ENCODE measurements around the gene GTF2IRD1. TPM values are rescaled to one million over a fixed set of nuclear protein-coding genes. Genes with fewer than 3 reads are reported as not detected.

Gene GTF2IRD1
- total and polyA plus RNA-seq, 9 of the 15 experiments (the other 6 are each of a cell fraction or from before 2014, with no cell fraction given) = 9.1 to 30.2 (median 14.0) TPM

- peak overlapping the region; percentile 64 to 94; a peak in 2 of 4 replicates for H3K9ac ChIP-seq (ENCODE audit: insufficient read depth in 1 of 2, low read depth in 2 of 2, low read length in 2 of 2)
- H3K27ac ChIP-seq (ENCODE audit: extremely low read depth, low read depth, low read length) = peak overlapping the region; percentile 72; the same call in 2 of the 3 replicates
- H3K9me1 ChIP-seq (ENCODE audit: control insufficient read depth, insufficient read depth, low read length) = no peaks in the 10 kb centered on the region
- no peaks in the 10 kb centered on the region for H3K9me3 ChIP-seq (replicated peaks; ENCODE audit: control insufficient read depth, insufficient read depth, low read depth, low read length)
- in situ Hi-C loops (cut with MboI) = no loop called here
- H3K4me1 ChIP-seq (replicated peaks in 1 of 2; ENCODE audit: control insufficient read depth in 2 of 2, insufficient read depth in 2 of 2, low read length in 2 of 2) = peaks cover 22 to 42% of the 10 kb centered on the region in 2 experiments
- peak; percentile 3 for ATAC-seq
- 33% methylated on average over 11 of the region's 15 CpGs for WGBS (ENCODE audit: insufficient coverage, low coverage, missing lambda C conversion rate)
- H3K4me2 ChIP-seq (ENCODE audit: insufficient read depth, low read length) = peak overlapping the region; percentile 90
- peaks cover under 1 to 5% of the 10 kb centered on the region in 2 experiments; a peak in 2 of 5 replicates for H3K27me3 ChIP-seq (ENCODE audit: control insufficient read depth in 2 of 2, insufficient read depth in 2 of 2, low read length in 2 of 2)
- DNase-seq (ENCODE audit: extremely low read depth in 1 of 4, low spot score in 3 of 4) = peak in 3 of 4 experiments; percentile 39 to 40 (median 39)
- H2AFZ ChIP-seq (ENCODE audit: low read depth, low read length) = peak overlapping the region; percentile 93
- BruUV-seq (replicated peaks) = no TSS peak
- FAIRE-seq = peak; percentile 74
- H4K20me1 ChIP-seq (replicated peaks; ENCODE audit: control insufficient read depth, insufficient read depth, low read length) = no peaks in the 10 kb centered on the region; the same call in 1 of the 2 replicates
- H3K4me3 ChIP-seq = peak overlapping the region; percentile 94
- ChIA-PET POLR2A (interaction anchor here (1.2 kb wide), 1 partner anchor 10 kb away, joined by 4 read pairs; no protein-coding TSS in a partner anchor), CTCF (ENCODE audit: low intra/inter-chr PET ratio) (no interaction called here)
- peaks cover 34% of the 10 kb centered on the region for H3K79me2 ChIP-seq (ENCODE audit: control insufficient read depth, insufficient read depth, low read length)
- H3K36me3 ChIP-seq (ENCODE audit: control insufficient read depth, insufficient read depth, low read length) = peaks cover 3% of the 10 kb centered on the region; the same call in 1 of the 3 replicates
- intact Hi-C loops (cut with micrococcal nuclease) = loop anchor here (10.0 kb wide), 2 partner anchors 112 to 202 kb away; partner anchors contain the start of gene GTF2I
- TF ChIP-seq, protein P1, sequence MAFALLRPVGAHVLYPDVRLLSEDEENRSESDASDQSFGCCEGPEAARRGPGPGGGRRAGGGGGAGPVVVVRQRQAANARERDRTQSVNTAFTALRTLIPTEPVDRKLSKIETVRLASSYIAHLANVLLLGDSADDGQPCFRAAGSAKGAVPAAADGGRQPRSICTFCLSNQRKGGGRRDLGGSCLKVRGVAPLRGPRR (CRISPR knock-in tag; IDR thresholded peaks at IDR 0.05) = no peak
- TF ChIP-seq ZNF197 (CRISPR knock-in tag; IDR thresholded peaks at IDR 0.05; ENCODE audit: low read depth) = 0 out of 2 replicates have a peak, but pooled peaks have one; percentile 85
- no peak; the same call in 1 of the 2 replicates for TF ChIP-seq ZNF79 (CRISPR knock-in tag; IDR thresholded peaks at IDR 0.05; ENCODE audit: low read depth)
- TF ChIP-seq BRCA1 (IDR thresholded peaks at IDR 0.05) = no peak
- no peak for TF ChIP-seq BRCA1 (CRISPR knock-in tag; IDR thresholded peaks at IDR 0.05)
- TF ChIP-seq RHOXF2B (CRISPR knock-in tag; conservative IDR thresholded peaks at IDR 0.05) = 0 out of 2 replicates have a peak, but pooled peaks have one; percentile 45
- no peak for TF ChIP-seq ZNF134 (CRISPR knock-in tag; conservative IDR thresholded peaks at IDR 0.05)
- no peak for TF ChIP-seq CCAR2 (IDR thresholded peaks at IDR 0.05; ENCODE audit: low read depth, low read length)
- TF ChIP-seq ZBTB26 (CRISPR knock-in tag; IDR thresholded peaks at IDR 0.05) = no peak
- TF ChIP-seq ZNF282 (CRISPR knock-in tag; IDR thresholded peaks at IDR 0.05) = no peak
- TF ChIP-seq HDGF (IDR thresholded peaks at IDR 0.05) = no peak
- TF ChIP-seq, protein P2, sequence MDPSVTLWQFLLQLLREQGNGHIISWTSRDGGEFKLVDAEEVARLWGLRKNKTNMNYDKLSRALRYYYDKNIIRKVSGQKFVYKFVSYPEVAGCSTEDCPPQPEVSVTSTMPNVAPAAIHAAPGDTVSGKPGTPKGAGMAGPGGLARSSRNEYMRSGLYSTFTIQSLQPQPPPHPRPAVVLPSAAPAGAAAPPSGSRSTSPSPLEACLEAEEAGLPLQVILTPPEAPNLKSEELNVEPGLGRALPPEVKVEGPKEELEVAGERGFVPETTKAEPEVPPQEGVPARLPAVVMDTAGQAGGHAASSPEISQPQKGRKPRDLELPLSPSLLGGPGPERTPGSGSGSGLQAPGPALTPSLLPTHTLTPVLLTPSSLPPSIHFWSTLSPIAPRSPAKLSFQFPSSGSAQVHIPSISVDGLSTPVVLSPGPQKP (CRISPR knock-in tag; IDR thresholded peaks at IDR 0.05) = no peak
- TF ChIP-seq, protein P3, sequence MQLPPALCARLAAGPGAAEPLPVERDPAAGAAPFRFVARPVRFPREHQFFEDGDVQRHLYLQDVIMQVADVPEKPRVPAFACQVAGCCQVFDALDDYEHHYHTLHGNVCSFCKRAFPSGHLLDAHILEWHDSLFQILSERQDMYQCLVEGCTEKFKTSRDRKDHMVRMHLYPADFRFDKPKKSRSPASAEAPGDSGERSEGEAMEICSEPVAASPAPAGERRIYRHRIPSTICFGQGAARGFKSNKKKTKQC (CRISPR knock-in tag; IDR thresholded peaks at IDR 0.05) = no peak
- TF ChIP-seq IFI16 (CRISPR knock-in tag; IDR thresholded peaks at IDR 0.05) = no peak
- TF ChIP-seq E2F6 (IDR thresholded peaks at IDR 0.05; ENCODE audit: borderline replicate concordance in 1 of 2, extremely low read depth in 1 of 2, insufficient read depth in 1 of 2, insufficient read length in 1 of 2, low read depth in 1 of 2, low read length in 1 of 2, poor library complexity in 1 of 2, severe bottlenecking in 1 of 2) = no peak
- peak; percentile 90 for TF ChIP-seq BACH1 (tag; IDR thresholded peaks at IDR 0.05)
- TF ChIP-seq HSF4 (CRISPR knock-in tag; IDR thresholded peaks at IDR 0.05; ENCODE audit: borderline replicate concordance) = peak; percentile 74; the same call in 1 of the 2 replicates
- no peak for TF ChIP-seq SAFB2 (IDR thresholded peaks at IDR 0.05; ENCODE audit: borderline replicate concordance, low read depth, low read length, severe bottlenecking)
Measured at GRCh38 chr7:74452748-74453321, 871 bp upstream of the GTF2IRD1 start.
